NCI-H128 (cell line): ENCODE data around the gene MYOCD.

Source experiments
- DNase-seq: peaks from one replicate; lab custom pipeline; 2025; ENCODE audit not compliant: unreplicated experiment; lab: John Stamatoyannopoulos, UW

The MYOCD gene

DNA sequence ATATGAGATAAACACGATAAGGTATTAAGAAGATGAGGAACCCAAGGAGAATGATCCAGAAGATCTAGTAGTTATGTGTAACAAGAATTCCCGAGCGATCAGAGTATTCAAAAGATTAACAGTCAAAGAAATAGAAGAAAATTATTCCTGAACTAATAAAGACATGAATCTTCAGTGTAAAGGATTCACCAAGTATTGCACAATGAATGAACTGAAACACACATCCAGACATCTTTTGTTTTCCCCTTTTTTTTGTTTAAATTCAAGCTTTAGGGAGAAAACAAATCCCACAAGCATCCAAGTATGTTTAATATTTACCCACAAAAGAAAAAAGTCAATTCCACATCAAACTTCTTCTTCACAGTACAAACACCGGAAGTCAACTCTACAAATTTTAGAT, 23.7 kb upstream of the MYOCD start:
- DNase-seq, result no peak

DNA sequence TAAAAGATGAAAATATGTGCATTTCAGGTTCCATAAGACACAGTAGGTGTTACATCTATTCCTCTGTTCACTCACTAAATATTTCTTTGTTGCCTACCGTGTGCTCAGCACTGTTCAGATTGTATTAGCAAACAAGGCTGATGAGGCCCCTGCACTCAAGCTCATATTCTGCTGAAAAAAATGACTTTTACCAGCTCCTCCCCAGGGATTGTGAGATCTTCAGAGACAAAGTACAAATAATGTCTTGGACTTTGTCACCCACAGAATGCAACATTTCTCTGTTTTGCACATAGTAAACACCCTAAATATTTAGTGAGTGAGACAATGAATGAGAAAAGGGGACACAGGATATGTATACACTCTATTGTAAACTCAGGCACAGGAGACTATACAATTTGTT, 21.9 kb upstream of the MYOCD start:
- DNase-seq, result no peak

DNA sequence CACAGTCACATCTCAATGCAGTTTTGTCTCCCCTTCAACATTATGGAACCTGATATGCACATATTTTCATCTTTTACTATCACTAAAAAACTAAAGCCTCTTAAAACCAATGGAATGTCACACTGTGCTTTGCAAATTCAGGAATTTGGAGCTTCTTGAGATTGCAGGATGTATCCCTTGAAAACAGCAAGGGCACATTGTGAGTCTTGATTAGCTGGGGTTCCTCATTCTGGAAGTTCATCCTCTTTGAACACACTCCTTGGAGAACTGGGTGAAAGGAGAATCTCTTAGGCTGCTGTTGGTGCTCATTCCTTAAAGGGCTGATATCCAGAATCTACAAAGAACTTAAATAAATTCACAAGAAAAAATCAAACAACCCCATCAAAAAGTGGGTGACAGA, 21.1 kb upstream of the MYOCD start:
- no peak for DNase-seq

DNA sequence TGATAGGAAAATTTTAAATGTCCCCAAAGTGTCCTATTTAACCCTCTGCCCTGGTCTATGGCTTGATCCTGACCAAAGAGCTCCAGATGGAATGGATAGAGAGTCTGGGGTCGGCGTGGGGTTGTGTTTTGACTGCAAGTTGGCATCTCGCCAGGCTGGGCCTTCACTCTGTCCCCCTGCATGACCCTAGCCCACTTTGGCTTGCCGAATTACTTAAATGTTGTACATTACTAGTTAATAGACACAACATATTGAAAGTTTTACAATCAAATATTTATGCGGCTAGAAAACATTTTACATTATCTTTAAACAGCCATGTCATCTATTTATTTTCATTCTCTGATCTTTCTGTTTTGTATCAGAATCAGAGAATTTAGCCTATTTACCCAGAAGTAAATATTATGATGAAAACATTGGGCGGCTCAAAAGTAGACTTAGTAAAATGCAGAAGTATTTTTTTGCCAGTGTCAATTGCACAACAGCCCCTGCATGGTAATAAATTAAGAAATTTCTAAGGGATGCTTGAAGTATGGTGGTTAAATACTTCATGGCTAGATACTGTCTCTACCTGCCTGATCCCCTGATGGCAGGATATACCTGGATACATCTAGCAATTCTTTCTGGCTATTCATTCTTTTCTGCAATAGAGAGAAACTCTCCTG, 18.8 kb upstream of the MYOCD start:
- no peak for DNase-seq

DNA sequence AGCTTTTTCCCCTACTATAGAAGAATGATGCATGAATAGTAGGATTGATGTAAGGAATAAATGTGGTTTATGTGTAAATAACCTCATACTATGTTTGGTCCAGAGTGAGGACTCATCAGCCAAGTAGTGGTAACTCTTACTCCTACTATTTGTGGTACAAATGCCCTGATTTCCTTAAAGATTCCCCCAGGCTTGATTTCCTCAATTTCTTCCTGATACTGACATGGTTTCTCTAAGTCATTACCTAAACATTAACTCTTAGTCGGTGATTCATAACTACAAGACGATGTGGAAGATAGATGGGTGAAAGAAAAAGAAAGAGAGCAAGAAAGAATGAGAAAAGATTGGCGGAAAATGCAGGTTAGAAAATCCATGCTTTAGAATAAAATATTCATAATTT, 17.2 kb upstream of the MYOCD start:
- no peak for DNase-seq

DNA sequence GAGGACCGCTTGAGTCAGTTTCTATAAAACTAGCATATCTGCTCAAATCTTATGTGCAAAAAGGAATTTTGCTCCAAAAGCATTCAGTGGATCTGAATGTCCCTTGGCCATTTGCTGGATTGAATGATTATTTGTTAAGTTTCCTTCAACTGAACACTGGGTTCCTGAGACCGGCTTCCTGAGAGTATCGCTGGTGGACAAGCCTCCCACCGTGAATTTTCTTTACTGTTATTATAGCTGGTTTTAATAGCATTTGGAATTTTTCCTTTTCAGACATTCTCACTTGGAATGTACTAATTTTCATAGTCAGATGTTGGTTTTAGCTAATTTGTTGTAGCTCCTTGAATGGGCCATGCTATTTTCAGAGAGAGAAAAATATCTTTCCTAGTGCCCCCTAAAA, 9.8 kb upstream of the MYOCD start:
- no peak for DNase-seq

DNA sequence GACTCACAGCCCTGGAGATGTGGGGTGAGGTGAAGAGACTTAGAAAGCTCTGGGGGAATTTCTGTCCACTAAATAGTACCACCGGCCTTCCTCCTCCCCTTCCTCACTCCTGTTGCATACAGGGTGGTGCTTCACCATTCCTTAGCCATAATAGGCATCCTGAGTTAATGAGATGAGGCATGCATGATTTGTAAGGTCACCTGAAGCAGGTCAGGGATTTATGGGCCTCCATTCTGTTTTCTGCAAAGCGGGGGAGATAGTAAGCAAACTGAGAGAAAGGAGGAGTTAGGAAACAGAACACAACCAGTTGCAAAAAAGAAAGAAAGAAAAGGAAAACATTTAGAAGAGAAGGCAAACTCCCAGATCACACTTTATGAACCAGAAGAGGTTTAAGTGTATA, 9.3 kb upstream of the MYOCD start:
- no peak for DNase-seq

DNA sequence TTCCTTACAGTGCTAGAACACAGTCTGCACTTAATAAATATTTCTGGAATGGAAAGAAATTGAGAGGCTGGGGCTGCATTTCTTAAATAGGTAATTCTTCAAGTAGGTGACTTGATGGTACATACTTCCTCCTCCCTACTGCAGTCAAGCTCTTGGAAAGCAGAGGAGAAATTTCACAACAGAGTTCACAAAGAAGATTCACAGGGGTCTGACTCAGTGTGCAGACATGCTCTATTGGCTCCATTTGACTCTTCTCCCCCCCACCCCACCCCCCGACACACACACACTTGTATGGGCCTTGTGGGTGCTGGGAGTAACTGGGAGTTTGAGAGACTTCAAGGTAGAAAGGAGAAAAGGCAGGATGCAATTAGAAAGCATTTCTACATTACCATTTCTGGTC, 6.2 kb upstream of the MYOCD start:
- DNase-seq, result no peak

DNA sequence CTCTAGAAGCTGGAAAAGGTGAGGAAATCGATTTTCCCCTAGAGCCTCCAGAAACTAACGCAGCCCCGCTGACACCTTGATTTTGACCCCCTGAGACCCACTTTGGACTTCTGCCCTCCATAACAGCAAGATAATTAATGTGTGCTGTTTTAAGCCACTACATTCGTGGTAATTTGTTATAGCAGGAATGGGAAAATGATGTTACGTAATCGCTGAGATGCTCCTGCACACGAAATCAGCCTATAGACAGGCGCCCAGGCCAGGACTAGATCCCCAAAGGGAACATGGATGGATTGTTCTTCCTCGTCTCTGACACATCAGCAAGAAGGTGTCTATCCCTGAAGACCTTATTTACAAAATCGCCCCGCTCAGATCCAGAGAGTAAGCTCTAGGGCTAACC, 1.4 kb upstream of the MYOCD start:
- DNase-seq, result no peak

DNA sequence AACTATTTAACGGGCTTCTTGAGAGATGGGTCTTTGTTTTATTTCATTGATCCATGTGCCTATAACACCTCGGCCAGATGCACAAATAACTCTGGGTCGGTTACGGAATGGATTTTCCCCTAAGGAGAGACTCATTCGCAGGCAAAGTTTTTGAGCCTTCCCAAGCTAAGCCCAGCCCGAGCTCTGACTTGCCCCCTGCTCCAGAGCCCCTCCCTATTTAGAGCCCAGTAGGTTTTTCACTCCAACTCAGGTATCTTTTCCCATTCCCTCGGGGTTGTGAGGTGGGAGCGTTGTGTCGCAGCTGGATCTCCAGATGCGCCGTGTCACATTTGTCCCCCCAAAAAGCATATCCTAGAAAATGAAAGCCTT, 812 bp upstream of the MYOCD start:
- DNase-seq, result no peak

DNA sequence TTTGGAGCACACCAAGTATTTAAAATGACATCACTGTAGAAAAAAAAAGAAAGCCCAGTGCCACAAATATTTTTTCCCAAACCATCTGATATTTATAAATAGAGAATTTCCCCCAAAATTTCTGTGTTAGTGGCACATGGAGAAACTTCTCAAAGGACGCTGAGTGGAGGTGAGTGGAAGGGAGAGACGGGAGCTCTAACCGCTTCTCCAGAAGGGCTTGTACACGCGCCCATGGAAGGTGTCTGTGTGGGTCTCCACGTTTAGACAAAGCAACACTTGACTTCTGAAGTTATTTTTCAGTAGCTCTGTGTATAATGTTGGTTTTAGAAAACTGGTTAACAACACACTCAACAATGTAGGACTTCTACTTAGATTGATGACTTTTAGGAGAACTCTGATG, 1.0 kb downstream of the MYOCD start:
- DNase-seq, result no peak

DNA sequence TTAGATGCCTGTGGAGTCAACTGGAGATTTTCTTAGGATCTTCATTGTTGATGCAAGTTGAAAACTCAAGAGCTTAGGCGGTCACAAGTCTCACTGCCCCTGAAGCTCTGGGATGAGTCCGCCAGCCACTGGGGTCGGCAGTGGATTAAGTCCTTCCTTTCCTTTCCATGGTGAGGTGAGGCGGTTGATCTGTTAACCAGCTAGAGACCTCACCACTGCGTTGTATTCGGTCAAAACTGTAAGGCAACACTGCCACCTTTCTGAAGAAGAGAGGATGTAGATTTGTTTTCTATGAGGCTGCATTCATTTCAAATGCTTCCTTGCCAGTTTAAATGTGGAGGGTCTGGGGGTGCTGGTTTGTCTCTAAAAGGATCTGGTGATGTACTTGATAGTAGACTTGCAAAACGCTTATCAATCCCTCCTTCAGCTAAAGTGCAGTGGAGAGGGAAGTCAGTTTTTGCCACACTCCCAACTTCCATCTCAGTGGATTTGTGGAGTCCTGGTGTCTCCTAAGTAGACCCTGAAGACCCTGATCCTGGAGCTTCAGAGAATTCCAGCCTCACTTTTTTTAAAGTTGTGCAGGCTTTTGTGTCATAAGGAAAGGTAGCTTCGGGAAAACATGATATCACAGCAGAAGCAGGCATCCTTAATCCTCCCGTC, 1.7 kb downstream of the MYOCD start:
- DNase-seq, result no peak

DNA sequence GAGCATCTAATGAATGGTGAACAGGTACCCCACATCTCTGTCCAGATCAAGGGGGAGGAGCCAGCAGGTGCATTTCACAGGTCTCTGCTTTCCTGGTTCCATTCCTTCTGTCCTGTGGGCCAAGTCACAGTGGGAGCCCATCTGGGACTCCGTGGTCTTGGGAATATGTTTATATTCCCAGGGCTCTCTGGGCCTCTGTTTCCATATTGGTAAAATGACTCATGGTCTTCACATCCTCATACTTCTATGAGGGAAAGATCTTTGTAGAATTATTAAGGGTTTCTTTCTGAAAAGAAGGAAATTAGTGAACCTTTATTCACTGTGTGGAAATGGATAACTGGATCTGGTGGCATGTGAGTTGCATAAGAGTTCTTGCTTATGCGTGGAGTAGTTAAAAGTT, 6.2 kb downstream of the MYOCD start:
- no peak for DNase-seq

DNA sequence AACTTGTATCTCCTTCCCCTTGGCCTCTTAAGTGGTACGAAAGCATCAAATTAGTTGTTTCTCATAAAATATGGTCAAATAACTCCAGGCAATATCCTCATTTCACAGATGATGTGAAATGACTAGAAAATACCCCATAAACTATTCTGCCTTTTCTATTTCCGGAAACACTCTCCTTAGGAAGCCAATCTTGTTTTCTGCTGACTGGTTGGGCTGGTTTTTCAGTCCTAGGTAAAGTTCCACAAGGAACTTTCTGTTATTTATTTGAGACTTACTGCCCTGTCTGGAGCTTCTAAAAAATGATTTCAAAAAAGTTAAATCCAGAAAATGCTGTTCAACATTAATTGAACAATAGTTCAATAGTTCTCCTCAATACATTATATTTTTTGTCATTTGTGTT, 7.3 kb downstream of the MYOCD start:
- DNase-seq, result no peak

DNA sequence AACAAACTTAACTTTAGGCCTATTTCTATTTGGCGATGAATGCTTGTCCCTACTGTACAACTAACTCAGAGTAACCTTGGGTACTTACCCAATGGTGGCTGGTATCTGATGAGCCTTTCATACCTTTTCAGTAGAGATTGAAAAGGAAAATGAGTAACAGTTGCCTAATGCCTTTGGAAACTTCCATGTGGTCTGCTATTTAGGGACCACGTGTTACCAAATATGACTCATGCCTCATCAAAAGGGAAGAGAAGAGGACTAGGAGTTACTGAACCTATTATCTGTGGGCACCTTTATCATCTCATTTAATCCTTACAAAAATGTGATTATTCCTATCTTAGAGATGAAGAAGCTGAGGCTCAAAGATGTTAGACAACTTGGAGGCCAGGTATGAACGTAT, 8.1 kb downstream of the MYOCD start:
- DNase-seq, result no peak

DNA sequence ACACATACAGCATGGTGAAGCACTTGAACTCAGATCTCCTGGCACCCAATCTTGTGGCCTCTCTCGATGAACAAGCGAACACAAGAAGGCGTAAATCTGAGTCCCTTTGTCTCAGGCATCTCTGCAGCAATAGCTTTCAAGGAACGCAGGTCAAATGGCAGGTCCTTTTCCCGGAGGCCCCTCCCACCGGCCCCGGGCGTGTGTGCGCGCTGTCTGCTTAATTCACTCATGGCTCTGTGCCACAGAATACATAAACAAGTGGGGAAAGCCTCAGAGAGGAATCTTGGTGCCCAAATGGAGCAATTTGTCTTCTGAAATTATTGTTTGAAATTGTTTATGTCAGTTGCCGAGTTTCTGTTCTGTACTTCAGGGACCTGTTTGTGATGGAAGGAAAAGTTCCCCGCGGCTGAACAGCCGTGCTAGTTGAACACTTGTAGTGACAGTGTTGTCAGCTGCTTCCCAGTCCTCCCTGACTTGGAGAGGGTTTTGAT, 14.8 kb downstream of the MYOCD start:
- no peak for DNase-seq

DNA sequence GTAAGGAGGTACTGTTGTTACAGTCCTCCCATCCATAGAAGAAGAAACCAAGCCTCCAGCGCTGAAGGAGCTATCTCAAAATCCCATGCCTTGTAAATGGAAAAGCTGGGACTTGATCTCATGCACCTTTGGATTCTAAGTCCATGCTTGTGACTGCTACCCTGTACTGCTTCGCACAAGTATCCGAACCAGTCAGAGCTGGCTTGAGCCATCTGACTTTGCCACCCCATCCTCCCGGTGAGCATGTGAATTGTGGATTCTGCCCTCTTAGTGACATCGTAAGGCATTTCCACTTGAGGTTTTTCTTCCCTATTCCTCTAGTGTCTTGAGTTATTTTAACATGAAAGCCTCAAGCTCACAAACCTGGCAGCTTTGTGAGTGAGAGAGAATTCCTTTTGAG, 15.3 kb downstream of the MYOCD start:
- no peak for DNase-seq

DNA sequence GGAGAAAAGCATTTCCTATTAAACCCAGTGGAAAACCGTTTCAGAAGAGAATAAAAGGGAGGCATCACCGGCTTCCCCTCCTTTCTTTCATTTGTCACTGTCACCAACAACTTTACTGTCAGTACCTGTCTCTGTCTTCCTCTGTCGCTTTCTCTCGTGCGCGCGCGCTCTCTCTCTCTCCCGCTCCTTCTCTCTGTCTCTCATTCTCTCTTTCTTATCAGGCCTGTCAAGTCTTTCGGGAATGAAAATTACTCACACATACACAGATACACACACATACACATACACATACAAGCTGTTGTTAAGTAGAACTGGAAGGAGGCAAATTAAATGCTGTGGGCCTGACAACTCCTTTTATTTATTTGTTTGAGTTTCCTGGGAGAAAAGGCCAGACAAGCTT, 17.6 kb downstream of the MYOCD start:
- DNase-seq, result no peak

DNA sequence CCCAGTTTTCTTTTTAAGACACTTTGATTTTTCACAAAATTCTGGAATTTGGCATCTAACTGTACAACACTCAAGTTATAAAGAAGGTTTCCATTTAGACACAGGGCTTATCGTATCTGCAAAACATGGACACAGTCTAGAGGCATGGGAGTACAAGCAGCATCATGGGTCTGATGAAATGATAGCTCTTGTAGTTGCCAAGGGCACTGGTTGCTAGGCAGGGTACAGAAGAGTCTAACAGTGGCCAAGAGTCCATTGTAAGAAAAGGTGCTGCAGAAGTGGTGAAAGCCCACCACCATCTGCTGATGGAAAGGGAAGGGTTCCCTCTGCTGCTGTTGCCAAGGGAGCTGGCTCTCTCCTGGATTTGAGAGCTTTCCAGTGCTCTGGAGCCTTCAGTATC, 20.8 kb downstream of the MYOCD start:
- no peak for DNase-seq

DNA sequence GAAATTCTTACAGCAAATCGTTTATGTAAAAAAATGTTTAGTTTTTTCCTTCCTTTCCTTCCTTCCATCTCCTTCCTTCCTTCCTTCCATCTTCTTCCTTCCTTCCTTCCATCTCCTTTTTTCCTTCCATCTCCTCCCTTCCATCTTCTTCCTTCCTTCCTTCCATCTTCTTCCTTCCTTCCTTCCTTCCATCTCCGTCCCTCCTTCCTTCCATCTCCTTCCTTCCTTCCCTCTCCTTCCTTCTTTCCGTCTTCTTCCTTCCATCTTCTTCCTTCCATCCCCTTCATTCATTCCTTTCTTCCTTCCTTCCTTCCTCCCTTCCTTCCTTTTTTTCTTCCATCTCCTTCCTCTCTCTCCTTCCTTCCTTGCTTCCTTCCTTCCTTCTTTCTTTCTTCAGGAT, 22.7 kb downstream of the MYOCD start:
- no peak for DNase-seq

DNA sequence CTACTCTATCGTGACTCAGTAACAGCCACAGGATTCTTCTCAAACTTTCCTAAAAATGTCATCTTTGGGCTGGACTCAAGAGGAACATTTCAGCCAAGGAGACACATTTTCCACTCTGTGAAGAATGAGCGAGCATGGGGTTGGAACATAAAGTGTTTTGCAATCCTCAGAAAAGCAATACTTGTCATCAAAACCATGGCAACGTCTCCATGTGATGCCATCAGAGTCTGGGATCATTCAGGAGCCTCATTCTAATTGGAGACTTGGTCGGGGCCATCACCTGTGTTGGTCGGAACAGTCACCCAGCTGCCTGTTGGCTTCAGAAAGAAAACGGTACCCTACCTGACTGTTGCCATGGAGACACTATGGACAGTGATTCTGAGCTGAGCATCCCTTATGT, 25.5 kb downstream of the MYOCD start:
- no peak for DNase-seq

DNA sequence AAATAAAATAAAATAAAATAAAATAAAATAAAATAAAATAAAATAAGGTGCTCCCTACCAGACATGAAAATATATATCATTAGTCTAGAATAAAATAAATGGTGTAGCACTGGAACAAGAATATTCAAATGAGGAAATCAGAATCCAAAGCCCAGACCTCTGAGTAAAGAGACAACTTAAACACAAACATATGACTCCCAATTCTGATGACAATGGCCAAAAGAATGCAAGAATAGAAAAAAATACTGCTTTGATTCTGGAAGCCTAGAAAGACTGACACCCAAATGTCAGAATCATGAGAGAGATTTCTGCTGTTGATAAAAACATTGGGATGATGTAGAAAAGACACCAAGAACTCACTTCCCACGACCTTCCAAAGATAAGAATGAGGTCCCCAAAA, 27.9 kb downstream of the MYOCD start:
- DNase-seq, result no peak

DNA sequence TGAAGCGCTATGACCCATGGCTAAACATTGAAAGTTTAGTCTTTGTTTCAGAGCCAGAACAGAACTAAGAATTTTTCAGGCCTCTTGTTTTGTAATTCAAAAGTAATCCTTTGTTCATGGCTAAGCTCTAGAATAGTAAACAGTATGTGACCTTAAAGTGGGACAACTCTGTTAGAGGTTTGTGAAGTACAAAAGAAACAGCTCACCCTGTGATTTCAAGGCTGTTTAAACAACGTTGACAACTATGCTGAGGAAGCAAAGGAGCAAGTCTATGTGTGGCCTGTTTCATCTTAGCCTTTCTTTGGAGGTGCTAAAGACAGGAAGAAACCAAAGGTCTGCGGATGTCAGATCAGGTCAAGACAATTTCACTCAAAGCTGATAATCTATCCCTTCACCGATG, 40.4 kb downstream of the MYOCD start:
- DNase-seq, result no peak
